Gastroesophageal sphincter (tissue), 3 donors: Measurements from ENCODE around the gene RTKN2.

Experiments used
- POLR2A ChIP-seq, 2 donors: fragments of 450-650 bp; IDR thresholded peaks; one replicate each; pipeline ENCODE4 v1.6.1; 2017; ENCODE audit warnings: antibody characterized with exemption in 2 of 2, mild to moderate bottlenecking in 2 of 2, moderate library complexity in 1 of 2
- TF ChIP-seq, protein P1 (sequence below), 4 experiments: fragments of 200-600 bp in 2 of 4; fragments of 450-650 bp in 2 of 4; sonication (generic) in 1 of 4; IDR thresholded peaks; one replicate each; pipeline ENCODE4 v1.5.1; 2017 to 2019; ENCODE audit warnings: antibody characterized with exemption in 4 of 4, mild to moderate bottlenecking in 2 of 4, moderate library complexity in 2 of 4

DNA sequence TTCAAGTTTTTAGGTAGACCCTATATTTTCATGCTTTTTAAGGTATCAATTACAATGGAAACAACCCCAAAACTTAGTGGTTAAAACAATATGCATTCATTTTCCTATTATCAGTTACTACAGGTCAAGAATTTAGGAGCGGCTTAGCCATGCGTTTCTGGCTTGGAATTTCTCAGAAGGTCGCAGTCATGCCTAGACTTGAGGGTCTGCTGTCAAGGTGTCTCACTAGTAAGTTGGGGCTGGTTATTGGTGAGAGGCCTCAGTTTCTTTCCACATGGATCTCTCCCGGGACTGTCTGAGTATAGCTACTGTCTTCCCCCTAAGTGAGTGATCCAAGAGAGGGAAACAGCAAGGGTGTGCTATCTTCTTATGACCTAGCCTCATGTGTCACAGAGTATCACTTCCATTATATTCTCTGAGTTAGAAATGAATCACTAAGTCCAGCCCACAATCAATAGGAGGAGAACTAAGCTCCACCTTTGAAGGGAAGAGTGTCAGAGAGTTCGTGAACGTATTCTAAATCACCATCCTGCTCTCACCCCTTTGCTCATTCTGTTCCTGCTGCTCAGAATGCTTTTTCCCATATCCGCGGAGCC, 80.5 kb downstream of the RTKN2 start:
- TF ChIP-seq, protein P1, sequence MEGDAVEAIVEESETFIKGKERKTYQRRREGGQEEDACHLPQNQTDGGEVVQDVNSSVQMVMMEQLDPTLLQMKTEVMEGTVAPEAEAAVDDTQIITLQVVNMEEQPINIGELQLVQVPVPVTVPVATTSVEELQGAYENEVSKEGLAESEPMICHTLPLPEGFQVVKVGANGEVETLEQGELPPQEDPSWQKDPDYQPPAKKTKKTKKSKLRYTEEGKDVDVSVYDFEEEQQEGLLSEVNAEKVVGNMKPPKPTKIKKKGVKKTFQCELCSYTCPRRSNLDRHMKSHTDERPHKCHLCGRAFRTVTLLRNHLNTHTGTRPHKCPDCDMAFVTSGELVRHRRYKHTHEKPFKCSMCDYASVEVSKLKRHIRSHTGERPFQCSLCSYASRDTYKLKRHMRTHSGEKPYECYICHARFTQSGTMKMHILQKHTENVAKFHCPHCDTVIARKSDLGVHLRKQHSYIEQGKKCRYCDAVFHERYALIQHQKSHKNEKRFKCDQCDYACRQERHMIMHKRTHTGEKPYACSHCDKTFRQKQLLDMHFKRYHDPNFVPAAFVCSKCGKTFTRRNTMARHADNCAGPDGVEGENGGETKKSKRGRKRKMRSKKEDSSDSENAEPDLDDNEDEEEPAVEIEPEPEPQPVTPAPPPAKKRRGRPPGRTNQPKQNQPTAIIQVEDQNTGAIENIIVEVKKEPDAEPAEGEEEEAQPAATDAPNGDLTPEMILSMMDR (IDR thresholded peaks at IDR 0.05): no peak
- TF ChIP-seq POLR2A (IDR thresholded peaks at IDR 0.05): no peak
